ENCODE measurements around the gene AUTS2. TPM values are rescaled to one million over a fixed set of nuclear protein-coding genes. Genes with fewer than 3 reads are reported as not detected.

AUTS2 gene
- total RNA-seq, 2 donors from 2014 or later: 8.6 TPM

DNA sequence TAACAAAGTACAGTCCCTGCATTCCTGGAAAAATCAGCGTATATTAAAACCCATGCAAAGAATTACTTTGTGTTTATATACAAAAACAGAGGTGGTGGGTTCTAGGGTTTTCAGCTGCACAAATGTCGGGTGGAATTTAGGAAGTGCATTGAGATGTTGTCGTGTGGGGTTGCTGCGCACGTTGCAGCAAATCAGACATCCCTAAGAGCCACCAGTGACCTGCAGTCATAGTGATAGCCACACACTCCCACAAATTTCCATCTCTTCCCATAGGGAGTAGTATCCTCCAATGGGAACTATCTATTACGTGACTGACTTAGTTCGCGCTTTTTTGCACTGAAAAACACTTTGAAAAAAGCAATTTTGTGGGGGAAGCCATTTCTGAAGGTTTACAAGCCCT lies 1158.5 kb downstream of the AUTS2 start:
- no peak overlapping the region for H3K4me3 ChIP-seq
- H3K27ac ChIP-seq: no peak overlapping the region
- no peak for DNase-seq (ENCODE audit: low spot score)
- no peaks in the 10 kb centered on the region for H3K36me3 ChIP-seq
- H3K27me3 ChIP-seq: no peaks in the 10 kb centered on the region
- H3K4me1 ChIP-seq: no peaks in the 10 kb centered on the region
- H3K9me3 ChIP-seq: no peaks in the 10 kb centered on the region
- TF ChIP-seq, protein P1, sequence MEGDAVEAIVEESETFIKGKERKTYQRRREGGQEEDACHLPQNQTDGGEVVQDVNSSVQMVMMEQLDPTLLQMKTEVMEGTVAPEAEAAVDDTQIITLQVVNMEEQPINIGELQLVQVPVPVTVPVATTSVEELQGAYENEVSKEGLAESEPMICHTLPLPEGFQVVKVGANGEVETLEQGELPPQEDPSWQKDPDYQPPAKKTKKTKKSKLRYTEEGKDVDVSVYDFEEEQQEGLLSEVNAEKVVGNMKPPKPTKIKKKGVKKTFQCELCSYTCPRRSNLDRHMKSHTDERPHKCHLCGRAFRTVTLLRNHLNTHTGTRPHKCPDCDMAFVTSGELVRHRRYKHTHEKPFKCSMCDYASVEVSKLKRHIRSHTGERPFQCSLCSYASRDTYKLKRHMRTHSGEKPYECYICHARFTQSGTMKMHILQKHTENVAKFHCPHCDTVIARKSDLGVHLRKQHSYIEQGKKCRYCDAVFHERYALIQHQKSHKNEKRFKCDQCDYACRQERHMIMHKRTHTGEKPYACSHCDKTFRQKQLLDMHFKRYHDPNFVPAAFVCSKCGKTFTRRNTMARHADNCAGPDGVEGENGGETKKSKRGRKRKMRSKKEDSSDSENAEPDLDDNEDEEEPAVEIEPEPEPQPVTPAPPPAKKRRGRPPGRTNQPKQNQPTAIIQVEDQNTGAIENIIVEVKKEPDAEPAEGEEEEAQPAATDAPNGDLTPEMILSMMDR (IDR thresholded peaks at IDR 0.05): no peak

DNA sequence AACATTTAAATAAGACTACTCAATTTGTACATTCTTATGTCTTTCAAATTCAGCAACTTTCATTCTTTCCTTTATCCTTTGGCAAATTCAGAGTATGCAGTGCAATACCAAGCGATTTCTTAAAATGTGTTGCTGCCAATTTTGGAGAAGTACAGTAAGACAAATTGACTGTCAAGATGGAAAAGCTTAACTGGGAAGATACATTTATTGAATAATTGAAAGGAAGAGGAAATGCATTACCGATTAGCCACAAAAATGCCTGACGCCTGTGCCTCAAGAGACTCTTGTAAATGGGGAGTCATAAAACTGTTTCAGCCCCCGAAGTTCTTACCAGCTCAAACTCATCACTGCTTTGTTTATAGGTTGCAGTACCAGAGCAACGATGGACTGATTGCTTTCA lies 1160.4 kb downstream of the AUTS2 start:
- no peak overlapping the region for H3K4me3 ChIP-seq
- TF ChIP-seq, protein P1 (IDR thresholded peaks at IDR 0.05): no peak

DNA sequence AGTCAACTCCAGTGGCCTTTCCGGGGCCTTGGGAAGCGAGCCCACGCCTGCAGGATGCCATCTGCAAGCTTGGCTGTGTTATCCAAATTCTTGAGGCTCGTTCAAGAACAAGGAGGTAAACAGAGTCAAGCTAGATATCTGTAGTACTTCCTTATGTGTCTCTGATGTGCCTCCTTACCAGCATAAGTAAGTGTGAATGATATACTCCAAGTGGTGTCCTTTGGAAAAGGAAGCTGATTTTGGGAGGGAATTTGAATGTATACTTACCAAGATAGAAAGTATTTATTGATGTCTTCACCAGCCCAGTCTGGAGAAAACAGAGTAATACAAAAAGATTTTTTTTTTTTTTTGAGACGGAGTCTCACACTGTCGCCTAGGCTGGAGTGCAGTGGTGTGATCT lies 1161.4 kb downstream of the AUTS2 start:
- H3K27ac ChIP-seq: no peak overlapping the region
- H3K4me3 ChIP-seq: no peak overlapping the region
- TF ChIP-seq, protein P1 (IDR thresholded peaks at IDR 0.05): no peak
- no peaks in the 10 kb centered on the region for H3K9me3 ChIP-seq
- DNase-seq (ENCODE audit: low spot score): no peak
- H3K4me1 ChIP-seq: no peaks in the 10 kb centered on the region
- no peaks in the 10 kb centered on the region for H3K27me3 ChIP-seq
- no peaks in the 10 kb centered on the region for H3K36me3 ChIP-seq

More for the DNA sequence above, 1160.4 kb downstream of the AUTS2 start:
- Histone ChIP-seq H3K27ac (no peak overlapping the region), H3K27me3 (no peaks in the 10 kb centered on the region), H3K9me3 (no peaks in the 10 kb centered on the region), H3K36me3 (no peaks in the 10 kb centered on the region), H3K4me1 (no peaks in the 10 kb centered on the region)
- no peak for DNase-seq (ENCODE audit: low spot score)

DNA sequence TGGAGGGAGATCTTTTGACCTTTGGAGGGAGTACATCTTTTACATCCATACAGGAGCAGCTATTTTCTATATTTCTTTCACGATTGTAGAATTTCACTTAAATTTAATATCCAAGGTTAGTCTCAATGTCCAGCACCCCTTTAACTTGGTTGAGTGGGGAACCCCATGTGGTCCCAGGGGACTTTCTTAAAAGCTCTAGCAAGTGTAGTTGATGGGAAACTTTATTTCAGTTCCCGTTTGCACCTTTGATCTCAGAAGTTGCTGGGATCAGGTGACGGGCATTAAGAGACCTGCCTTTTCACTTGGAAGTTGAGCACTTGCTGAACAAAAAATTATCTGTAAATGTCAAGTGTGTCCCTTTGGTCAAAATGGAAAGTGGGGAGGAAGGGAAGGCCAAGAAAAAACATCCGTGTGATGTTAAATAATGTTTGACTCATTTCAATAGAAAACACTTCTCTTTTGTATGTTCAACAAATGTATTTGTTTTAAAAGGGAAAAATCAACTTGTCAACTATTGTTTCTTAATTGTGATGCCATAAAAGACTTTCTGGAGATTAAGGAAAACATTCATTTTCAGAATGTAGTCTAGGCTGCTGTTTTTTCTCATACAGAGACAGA lies 1163.5 kb downstream of the AUTS2 start:
- Histone ChIP-seq H3K9me3 (no peaks in the 10 kb centered on the region), H3K4me3 (no peak overlapping the region), H3K36me3 (peaks cover 8% of the 10 kb centered on the region), H3K27me3 (no peaks in the 10 kb centered on the region), H3K27ac (no peak overlapping the region), H3K4me1 (no peaks in the 10 kb centered on the region)
- DNase-seq (ENCODE audit: low spot score): no peak
- TF ChIP-seq, protein P1 (IDR thresholded peaks at IDR 0.05): no peak

DNA sequence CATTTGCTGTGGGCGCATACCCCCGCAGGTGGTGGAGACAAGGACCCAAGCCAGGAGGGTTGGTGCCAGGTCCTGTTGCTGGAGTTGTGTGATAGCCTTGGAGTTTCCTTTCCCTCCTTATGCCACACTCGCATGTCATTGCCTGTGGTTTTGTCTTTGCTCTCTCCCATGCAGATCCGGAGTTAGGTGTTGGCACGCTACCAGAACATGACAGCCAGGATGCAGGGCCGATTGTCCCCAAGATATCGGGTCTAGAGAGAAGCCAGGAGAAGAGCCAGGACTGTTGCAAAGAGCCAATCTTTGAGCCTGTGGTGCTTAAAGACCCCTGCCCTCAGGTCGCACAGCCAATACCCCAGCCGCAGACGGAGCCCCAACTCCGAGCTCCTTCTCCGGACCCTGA lies 1164.4 kb downstream of the AUTS2 start:
- H3K27me3 ChIP-seq: no peaks in the 10 kb centered on the region
- TF ChIP-seq, protein P1 (IDR thresholded peaks at IDR 0.05): no peak
- H3K27ac ChIP-seq: no peak overlapping the region
- no peak for DNase-seq (ENCODE audit: low spot score)
- H3K36me3 ChIP-seq: peaks cover 16% of the 10 kb centered on the region
- no peaks in the 10 kb centered on the region for H3K4me1 ChIP-seq
- no peak overlapping the region for H3K4me3 ChIP-seq
- H3K9me3 ChIP-seq: no peaks in the 10 kb centered on the region

Measured in right atrium auricular region (tissue), 2 donors.